Memory B cell (primary cell): ENCODE results near the gene SUGCT.
"Not testable (repeated sequence)": the region's sequence is repeated elsewhere in the genome, so short reads cannot be mapped to it uniquely, and the experiment has no call there.

Experiments used
- ATAC-seq: fragments of 150-1000 bp; cut with Tn5 transposase; 2 replicates; pipeline ENCODE4 v1.10.0; 2021; ENCODE audit warnings: low read depth, mild to moderate bottlenecking, moderate library complexity
- DNase-seq, 2 donors: peaks; one replicate each; pipeline ENCODE4 v3.0.0; 2022; ENCODE audit warnings: low spot score in 2 of 2
- H3K27ac Mint-ChIP-seq: one replicate; pipeline ENCODE4 v1.8.0; 2022; ENCODE audit warnings: mild to moderate bottlenecking, moderate library complexity, mixed read lengths
- H3K27me3 Mint-ChIP-seq: one replicate; pipeline ENCODE4 v1.8.0; 2022; ENCODE audit warnings: mixed read lengths
- H3K36me3 Mint-ChIP-seq: one replicate; pipeline ENCODE4 v1.8.0; 2022; ENCODE audit warnings: mild to moderate bottlenecking, mixed read lengths
- H3K4me1 Mint-ChIP-seq: one replicate; pipeline ENCODE4 v1.8.0; 2022; ENCODE audit warnings: mixed read lengths
- H3K4me3 Mint-ChIP-seq: one replicate; pipeline ENCODE4 v1.8.0; 2022; ENCODE audit warnings: mild to moderate bottlenecking, moderate library complexity, mixed read lengths
- H3K9me3 Mint-ChIP-seq: one replicate; pipeline ENCODE4 v1.8.0; 2022; ENCODE audit warnings: mixed read lengths

SUGCT gene

DNA sequence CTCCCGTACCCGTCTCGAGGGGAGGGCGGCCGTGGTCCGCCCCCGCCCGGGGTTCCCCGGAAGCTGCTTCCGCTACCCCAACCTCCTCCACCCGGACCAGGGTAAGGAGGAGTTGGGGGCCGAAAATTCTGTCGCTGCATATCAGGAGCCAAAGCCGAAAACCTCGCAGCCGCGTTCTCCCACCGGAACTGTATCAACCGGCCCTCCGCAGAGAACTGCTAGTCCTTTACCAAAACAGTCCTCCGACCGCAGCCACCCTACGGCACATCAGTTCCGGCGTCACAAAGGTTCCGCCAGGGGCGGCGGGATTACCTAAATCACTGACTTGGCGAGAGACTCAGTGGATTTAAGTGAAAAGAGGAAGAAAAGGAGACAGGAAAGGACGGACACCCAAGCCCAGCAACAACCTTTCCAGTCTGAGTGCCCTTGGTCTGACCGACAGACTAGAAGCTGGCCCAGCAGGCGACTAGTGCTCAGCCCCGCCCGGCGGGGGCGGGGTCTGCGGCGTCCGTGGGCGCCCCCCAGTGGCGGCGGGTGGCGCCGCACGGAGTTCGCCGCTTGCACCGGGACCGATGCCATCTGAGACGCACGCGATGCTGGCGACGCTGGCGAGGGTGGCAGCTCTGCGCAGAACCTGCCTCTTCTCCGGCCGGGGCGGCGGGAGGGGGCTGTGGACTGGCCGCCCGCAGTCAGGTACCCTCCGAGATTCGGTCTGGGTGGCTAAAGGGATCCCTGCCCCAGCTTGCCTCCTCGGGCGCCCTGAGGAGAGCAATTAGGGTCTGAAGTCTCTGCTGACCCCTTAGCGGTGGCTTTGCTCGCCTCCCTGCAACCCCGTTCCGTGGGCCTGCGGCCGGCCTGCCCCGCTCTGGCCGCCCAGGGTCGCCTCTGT is at the start of gene SUGCT, which contains the start of gene MPLKIP:
Gene SUGCT, plus strand, starts transcription at position 578 of the 889 bp plus-strand sequence.
Gene MPLKIP, minus strand, starts transcription at position 195 of the 889 bp plus-strand sequence. Its CDS starts 55 bp downstream, at position 140.
- peaks cover 11% of the 10 kb centered on the region for H3K4me1 Mint-ChIP-seq
- peak; percentile 83 for ATAC-seq
- no peaks in the 10 kb centered on the region for H3K9me3 Mint-ChIP-seq
- peaks cover 2% of the 10 kb centered on the region for H3K27me3 Mint-ChIP-seq
- peaks cover 3% of the 10 kb centered on the region for H3K36me3 Mint-ChIP-seq
- DNase-seq, result peak; percentile 90 to 93
- H3K27ac Mint-ChIP-seq, result peak within 1 kb of the TSS; percentile 94
- H3K4me3 Mint-ChIP-seq, result peak within 1 kb of the TSS; percentile 96

DNA sequence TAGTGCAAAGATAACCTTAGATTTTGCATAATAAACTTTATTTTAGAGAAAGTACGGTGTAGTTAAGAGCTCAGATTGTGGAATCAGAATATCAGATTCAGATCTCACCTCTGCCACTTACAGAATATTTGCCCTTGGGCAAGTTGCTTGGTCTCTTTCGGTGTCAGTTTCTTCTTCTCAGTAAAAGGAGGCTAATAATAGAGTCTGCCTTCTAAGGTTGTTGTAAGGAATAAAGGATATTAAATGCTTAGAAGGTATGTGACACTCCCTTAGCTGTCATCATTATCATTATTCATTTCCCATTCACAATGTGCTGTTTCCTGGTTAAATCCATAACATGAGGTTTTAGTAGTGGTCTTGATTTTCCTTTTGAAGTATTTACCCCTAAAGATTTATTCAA is 42.6 kb upstream of the SUGCT start:
- ATAC-seq (no peak), DNase-seq (no peak)
- Mint-ChIP-seq H3K27ac (no peak overlapping the region), H3K4me1 (no peaks in the 10 kb centered on the region), H3K9me3 (no peaks in the 10 kb centered on the region), H3K4me3 (no peak overlapping the region), H3K27me3 (no peaks in the 10 kb centered on the region), H3K36me3 (peaks cover 29% of the 10 kb centered on the region)

DNA sequence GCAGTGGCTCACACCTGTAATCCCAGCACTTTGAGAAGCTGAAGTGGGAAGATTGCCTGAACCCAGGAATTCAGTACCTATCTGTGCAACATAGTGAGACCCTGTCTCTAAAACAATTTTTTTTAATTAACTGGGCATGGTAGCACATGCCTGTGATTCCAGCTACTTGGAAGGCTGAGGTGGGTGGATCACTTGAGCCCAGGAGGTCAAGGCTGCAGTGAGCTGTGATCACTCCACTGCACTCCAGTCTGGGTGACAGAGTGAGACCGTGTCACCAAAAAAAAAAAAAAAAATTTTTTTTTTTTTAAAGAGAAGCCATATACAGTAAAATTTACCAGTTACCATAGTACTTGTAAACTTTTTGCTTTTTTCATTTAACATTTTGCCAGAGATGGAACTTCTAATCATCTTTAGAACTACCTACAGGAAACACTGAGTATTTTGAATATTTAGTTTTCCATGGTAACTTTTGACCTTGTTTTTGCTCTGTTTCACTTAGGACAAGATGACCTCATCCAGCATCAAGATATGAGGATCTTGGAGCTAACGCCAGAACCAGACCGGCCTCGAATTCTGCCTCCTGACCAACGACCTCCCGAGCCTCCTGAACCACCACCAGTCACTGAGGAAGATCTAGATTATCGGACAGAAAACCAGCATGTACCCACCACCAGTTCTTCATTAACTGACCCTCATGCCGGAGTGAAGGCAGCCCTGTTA is 41.0 kb upstream of the SUGCT start:
- Mint-ChIP-seq H3K27ac (no peak overlapping the region), H3K9me3 (no peaks in the 10 kb centered on the region), H3K36me3 (peaks cover 27% of the 10 kb centered on the region), H3K27me3 (no peaks in the 10 kb centered on the region), H3K4me1 (no peaks in the 10 kb centered on the region), H3K4me3 (no peak overlapping the region)
- DNase-seq (no peak), ATAC-seq (no peak)

DNA sequence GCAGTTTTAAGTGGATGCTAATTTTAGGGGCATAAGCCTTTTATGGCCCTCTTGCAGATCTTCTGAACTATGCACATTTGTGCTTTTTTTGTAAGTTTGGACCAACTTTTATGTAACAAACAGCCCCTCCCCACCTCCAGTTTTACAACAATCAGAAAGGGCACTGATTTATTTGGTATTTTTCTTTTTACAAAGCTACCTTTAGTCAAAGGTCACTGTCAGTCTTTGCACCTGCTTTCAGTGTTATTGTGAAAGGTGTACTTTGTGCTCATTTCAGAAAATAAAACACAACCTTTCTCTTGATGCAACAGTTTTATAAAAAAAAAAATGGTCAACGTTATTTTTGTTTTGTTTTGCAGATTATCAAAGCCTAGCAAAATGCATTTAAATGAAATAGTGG is 39.6 kb upstream of the SUGCT start:
- Mint-ChIP-seq H3K4me3 (no peak overlapping the region), H3K4me1 (no peaks in the 10 kb centered on the region), H3K27me3 (no peaks in the 10 kb centered on the region), H3K36me3 (peaks cover 22% of the 10 kb centered on the region), H3K9me3 (no peaks in the 10 kb centered on the region), H3K27ac (no peak overlapping the region)
- DNase-seq (no peak), ATAC-seq (no peak)

DNA sequence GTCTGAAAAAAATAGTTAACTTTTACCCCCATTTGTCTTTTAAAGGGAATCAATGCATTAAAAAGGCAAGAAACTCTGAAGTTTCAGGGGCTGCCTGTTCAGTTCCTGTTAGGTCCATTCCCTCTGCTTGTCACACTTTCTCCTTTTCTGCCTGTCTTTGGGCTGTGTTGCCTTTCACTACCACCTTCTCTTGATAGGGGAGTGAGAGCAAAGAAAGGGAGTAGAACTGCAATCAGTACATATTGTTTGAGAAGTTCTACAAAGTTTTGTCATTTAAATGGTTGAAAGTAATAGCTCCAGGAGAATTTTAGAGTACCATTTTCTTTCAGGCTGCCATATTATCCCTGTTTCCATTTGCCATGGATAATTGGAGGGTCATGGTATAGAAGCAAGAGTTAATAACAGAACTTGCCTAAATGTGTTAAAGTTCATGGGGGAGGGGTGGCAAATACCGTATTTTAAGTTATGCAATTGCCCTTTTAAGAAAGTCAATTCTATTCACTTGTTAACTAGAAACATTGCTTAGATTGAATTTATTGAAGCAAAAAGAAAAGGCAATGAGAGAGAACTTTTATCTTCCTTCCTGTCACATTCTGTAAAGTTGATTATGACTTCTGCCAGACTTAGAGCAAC is 39.0 kb upstream of the SUGCT start:
- H3K27ac Mint-ChIP-seq, result no peak overlapping the region
- ATAC-seq, result no peak
- peaks cover 20% of the 10 kb centered on the region for H3K36me3 Mint-ChIP-seq
- no peak overlapping the region for H3K4me3 Mint-ChIP-seq
- H3K4me1 Mint-ChIP-seq, result no peaks in the 10 kb centered on the region
- no peak for DNase-seq
- no peaks in the 10 kb centered on the region for H3K9me3 Mint-ChIP-seq
- no peaks in the 10 kb centered on the region for H3K27me3 Mint-ChIP-seq

DNA sequence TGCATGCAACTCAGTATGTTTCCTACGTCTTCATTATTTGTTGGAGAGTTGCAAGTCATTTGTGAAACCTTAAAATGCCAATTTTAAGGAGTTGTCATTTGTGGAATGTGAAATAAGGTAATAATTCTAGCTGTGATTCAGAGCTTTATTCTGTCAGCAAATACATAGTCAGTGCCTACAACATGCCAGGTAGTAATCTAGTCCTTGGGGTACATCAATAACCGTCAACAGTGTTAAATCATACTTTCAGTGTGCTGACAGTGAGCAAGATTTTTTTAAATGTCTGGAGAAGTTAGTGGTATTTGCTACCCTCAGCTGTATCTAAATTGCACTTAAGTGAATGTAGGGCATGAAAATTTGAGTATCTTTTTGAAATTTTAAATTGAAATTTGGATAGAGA is 37.1 kb upstream of the SUGCT start:
- Mint-ChIP-seq H3K27ac (peak overlapping the region; percentile 11), H3K4me1 (no peaks in the 10 kb centered on the region), H3K36me3 (peaks cover 19% of the 10 kb centered on the region), H3K27me3 (no peaks in the 10 kb centered on the region), H3K4me3 (no peak overlapping the region), H3K9me3 (no peaks in the 10 kb centered on the region)
- no peak for ATAC-seq
- no peak for DNase-seq

DNA sequence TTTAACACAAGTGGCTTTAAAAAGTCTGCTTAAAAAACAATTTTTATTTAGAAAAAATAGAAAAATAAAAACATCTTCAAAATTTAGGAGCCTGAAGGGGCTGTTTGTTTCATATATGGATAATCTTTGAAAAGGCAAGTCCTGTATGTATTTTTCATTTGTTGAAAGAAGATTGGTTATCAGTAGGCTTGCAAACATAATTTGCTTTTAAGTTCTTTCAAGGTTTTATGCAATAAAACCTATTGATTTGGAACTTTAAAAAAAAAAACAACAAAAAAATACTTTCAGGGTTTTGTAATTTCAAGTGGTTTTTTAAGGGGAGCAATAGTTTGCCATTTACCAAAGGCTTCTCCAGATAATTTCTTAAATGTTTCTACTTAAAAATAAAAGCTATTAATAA is 36.0 kb upstream of the SUGCT start:
- no peak for ATAC-seq
- Mint-ChIP-seq H3K36me3 (peaks cover 14% of the 10 kb centered on the region), H3K27me3 (no peaks in the 10 kb centered on the region), H3K4me1 (no peaks in the 10 kb centered on the region), H3K9me3 (no peaks in the 10 kb centered on the region), H3K27ac (no peak overlapping the region), H3K4me3 (no peak overlapping the region)
- DNase-seq, result no peak

DNA sequence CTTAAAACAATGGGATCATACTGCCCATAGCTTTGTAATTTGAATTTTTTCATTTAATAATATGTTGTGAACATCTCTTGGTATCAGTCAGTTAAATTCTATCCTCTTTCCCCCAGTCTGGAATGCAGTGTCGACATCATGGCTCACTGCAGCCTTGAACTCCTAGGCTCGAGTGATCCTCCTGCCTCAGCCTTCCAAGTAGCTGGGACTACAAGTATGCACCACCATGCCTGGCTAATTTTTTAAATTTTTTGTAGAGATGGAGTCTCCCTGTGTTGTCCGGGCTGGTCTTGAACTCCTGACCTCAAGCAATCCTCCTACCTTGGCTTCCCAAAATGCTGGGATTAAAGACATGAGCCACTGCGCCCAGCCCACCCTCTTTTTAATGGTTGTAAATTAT is 35.0 kb upstream of the SUGCT start:
- Mint-ChIP-seq H3K27me3 (no peaks in the 10 kb centered on the region), H3K9me3 (no peaks in the 10 kb centered on the region), H3K4me1 (no peaks in the 10 kb centered on the region), H3K36me3 (peaks cover 5% of the 10 kb centered on the region), H3K27ac (no peak overlapping the region), H3K4me3 (no peak overlapping the region)
- ATAC-seq (no peak), DNase-seq (no peak)

DNA sequence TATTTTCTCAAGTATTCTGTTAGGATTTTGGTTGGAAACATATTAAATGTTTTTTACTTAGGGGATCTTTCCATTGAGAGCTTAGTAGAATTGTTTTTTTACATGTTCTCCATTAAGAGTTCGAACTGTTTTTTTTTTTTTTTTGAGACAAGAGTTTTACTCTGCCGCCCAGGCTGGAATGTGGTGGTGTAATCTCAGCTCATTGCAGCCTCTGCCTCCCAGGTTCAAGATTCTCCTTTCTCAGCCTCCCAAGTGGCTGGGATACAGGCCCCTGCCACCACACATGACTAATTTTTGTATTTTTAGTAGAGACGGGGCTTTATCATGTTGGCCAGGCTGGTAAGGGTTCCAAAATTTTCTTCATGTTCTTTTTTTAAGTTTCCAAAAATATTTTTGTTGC is 33.6 kb upstream of the SUGCT start:
- DNase-seq (no peak), ATAC-seq (no peak)
- H3K27me3 Mint-ChIP-seq, result no peaks in the 10 kb centered on the region
- H3K36me3 Mint-ChIP-seq, result no peaks in the 10 kb centered on the region
- no peaks in the 10 kb centered on the region for H3K4me1 Mint-ChIP-seq
- H3K27ac Mint-ChIP-seq, result no peak overlapping the region
- H3K4me3 Mint-ChIP-seq, result no peak overlapping the region
- H3K9me3 Mint-ChIP-seq, result no peaks in the 10 kb centered on the region

DNA sequence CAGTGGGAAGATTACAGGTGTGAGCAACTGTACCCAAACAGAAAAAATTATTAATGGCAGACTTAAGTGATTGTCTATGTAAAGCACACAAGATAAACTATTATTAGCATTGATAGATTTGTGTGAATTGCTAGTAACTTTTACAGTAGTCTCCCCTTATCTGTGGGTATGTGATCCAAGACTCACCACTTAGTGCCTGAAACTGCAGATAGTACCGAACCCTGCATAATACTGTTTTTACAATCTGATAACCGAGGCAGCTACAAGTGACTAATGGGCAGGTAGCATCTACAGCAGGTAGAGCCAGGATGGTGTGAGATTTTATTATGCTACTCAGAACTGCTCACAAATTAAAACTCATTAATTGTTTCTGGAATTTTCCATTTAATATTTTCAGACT is 31.9 kb upstream of the SUGCT start:
- Mint-ChIP-seq H3K27me3 (no peaks in the 10 kb centered on the region), H3K36me3 (no peaks in the 10 kb centered on the region), H3K9me3 (no peaks in the 10 kb centered on the region), H3K4me1 (no peaks in the 10 kb centered on the region), H3K27ac (peak overlapping the region; percentile 18), H3K4me3 (no peak overlapping the region)
- ATAC-seq (no peak), DNase-seq (no peak)

DNA sequence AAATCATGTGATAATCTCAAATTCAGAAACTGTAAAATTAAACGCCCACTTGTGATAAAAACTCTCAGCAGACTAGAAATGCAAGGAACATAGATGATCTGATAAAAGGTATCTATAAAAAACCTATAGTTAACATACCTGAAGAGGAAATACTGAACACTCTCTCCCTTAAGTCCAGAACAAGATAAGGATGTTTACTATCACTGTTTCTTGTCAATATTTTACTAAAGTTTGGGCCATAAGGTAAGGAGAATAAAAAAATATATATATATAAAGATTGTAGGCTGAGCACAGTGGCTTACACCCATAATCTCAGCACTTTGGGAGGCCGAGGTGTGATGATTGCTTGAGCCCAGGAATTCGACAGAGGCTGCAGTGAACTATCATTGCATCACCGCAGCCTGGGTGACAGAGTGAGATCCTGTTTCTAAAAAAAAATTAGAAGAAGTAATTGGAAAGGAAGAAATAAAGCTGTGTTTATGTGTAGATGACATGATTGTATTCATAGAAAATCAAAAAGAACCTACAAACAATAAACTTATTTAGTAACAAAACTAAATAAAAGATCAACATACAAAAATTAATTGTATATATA is 28.8 kb upstream of the SUGCT start:
- Mint-ChIP-seq H3K27me3 (no peaks in the 10 kb centered on the region), H3K36me3 (no peaks in the 10 kb centered on the region), H3K27ac (no peak overlapping the region), H3K4me1 (no peaks in the 10 kb centered on the region), H3K4me3 (no peak overlapping the region), H3K9me3 (no peaks in the 10 kb centered on the region)
- ATAC-seq, result no peak
- no peak for DNase-seq

DNA sequence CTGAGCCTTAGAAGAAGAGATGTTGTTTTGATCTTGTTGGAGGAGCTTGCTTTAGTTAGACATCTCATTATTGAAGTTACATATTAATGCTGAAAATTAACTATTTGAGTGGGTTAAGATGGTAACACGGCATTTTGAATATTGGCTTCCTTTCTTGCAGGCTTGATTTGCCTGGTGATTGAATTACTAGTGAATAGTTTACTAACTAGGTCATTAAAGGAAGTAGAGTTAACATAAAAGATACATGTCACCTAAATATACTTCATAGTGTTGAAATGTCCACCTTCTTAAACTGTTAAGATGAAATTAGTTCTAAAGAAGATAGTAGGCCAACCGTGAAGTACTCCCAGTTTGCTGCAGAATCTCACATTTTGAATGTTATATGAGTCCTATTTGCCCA is 18.9 kb upstream of the SUGCT start:
- DNase-seq, result no peak

DNA sequence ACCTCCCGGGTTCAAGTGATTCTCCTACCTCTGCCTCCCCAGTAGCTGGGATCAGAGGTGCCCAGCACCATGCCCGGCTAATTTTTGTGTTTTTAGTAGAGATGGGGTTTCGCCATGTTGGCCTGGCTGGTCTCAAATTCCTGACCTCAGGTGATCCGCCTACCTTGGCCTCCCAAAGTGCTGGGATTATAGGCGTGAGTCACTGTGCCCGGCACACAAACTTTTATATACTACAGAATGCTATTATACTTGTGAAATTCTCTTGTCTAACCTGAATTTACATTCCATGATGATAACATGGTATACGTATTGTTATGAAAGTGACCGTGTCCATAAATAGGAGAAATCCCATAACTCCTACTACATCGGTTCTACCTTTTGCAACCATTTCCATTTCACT is 17.6 kb upstream of the SUGCT start:
- H3K27ac Mint-ChIP-seq, ATAC-seq, H3K27me3 Mint-ChIP-seq, H3K4me3 Mint-ChIP-seq, H3K9me3 Mint-ChIP-seq, H3K4me1 Mint-ChIP-seq, DNase-seq, H3K36me3 Mint-ChIP-seq: not testable (repeated sequence)

More for the DNA sequence above, 18.9 kb upstream of the SUGCT start:
- peaks cover 3% of the 10 kb centered on the region for H3K36me3 Mint-ChIP-seq
- no peak for ATAC-seq
- H3K4me1 Mint-ChIP-seq, result no peaks in the 10 kb centered on the region
- no peak overlapping the region for H3K4me3 Mint-ChIP-seq
- no peaks in the 10 kb centered on the region for H3K9me3 Mint-ChIP-seq
- no peaks in the 10 kb centered on the region for H3K27me3 Mint-ChIP-seq
- no peak overlapping the region for H3K27ac Mint-ChIP-seq

DNA sequence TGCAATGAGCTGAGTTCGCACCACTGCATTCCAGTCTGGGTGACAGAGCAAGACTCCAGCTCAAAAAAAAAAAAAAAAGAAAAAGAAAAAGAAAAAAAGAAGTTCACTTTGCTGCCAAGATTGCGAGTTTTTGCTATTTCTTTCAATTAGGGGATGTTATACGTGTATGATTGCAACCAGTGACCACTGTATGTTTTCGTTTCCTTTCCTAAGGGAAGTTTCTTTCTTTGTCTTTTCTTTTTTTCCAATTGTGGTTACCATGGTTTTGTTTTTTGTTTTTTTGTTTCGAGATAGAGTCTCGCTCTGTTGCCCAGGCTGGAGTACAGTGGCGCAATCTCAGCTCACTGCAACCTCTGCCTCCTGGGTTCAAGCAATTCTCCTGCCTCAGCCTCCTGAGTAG is 16.6 kb upstream of the SUGCT start:
- ATAC-seq, H3K27ac Mint-ChIP-seq, H3K4me3 Mint-ChIP-seq, H3K4me1 Mint-ChIP-seq, DNase-seq, H3K36me3 Mint-ChIP-seq, H3K27me3 Mint-ChIP-seq, H3K9me3 Mint-ChIP-seq: not testable (repeated sequence)
